ENCODE results near the gene SETD5.

The SETD5 gene

GRCh38 chr3:9397332-9397905 is at the start of gene SETD5:
Gene SETD5 (plus strand): TSS chr3:9397615. CDS start chr3:9428939, 31,324 bp downstream.
- peak; percentile 97 for DNase-seq (ENCODE audit: low read depth)

- peak; percentile 91 for DNase-seq (ENCODE audit: low read depth)
Observed at GRCh38 chr3:9347887-9348286, 49.5 kb upstream of the SETD5 start.

DNA sequence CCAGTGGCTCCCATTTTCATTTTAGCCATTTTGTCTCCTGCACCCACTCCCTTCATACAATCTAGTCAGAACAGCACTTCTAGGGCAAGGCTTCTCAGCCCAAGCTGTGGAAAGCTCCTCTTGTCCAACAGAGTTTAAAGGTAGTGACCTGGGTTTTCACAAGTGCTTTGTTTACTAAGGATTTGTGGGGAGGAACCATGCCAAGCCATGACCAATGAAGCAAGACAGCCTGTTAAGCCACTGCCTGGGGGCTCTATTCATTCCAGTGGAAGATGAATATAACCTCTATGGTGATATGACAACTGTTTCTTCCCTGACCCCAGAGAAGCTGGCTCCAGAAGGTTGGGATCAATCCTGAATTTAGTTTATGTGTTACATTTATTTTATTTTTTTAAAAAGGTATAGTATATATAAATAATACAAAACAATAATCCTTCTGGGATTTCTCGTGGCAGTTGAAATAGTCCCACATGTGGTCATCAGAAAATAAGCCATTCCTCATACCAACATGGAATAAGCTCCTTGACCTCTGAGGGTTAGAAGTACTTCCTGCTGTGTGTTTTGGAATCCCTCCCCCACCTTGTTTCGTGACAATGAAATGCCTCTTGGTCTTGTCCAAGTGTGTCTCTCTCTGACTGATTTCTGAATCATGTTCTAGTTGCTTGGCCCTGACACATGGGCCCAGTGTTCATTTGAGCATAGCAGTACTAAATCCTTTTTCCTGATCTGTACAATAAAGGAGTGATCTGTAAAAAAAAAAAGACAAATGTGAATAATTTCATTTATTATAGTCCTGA is 47.9 kb upstream of the SETD5 start:
- DNase-seq (ENCODE audit: low read depth): peak; percentile 95

DNA sequence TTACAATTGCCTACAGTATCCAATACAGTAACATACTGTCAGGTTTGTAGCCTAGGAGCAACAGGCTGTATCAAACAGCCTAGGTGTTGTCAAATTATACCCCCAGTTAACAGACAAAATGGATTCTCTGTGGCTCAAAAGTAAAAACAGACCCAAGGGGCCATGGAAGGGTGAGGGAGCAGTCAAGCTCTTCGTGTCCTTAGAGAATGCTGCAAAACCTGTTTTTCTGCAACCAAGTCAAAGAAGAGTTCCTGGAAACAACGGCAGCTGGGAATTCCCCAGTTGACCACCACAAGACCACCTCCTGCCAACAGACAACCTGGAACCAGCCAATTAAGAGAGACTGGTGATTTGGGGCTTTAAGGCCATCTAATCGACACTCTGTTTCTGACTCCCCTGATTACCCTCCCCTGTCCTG is 45.7 kb upstream of the SETD5 start:
- no peak for DNase-seq (ENCODE audit: low read depth)

- peak; percentile 76 for DNase-seq (ENCODE audit: low read depth)
Observed at GRCh38 chr3:9352917-9353752, 44.3 kb upstream of the SETD5 start.

GRCh38 chr3:9361691-9362388 is 35.6 kb upstream of the SETD5 start:
- no peak for DNase-seq (ENCODE audit: low read depth)

DNA sequence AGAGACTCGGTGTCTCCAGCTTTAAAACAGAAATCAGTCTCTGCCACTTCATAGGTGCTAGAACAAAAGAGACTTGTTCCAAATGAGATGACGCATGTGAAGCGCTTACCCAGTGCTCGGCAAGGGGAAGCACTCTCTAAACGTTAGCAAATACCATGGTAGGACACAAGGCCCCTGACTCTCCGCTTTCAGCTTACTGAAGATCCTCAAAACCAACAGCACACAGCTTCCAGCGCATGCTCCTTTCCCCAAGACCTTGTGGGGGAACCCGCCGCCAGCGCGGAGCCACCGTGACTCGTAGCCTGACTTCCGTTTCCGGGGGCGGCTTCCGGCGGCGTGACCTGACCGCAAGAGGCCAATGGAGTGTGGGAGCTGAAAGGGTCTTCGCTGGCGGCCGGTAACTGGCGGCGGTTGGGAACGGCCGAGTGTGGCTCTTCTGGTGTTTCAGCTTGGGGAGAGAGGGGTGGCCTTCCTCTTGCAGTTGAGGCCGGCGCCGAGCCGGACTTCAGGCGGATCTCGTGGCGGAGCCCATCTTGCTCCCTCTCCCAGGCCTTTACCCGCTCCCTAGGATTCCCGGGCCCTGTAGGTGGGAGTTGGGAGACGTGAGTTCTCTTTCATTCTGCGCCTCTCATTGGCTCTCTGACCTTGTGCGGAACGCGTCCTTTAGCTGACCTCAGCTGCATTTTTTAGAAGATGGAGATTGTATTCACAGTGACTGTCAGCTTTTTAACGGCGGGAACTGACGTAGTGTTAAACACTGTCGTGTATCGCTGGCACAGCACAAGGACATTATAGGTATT is 34.5 kb upstream of the SETD5 start, which contains the start of gene THUMPD3:
Gene THUMPD3 (plus strand): TSS at position 324 of the 800 bp plus-strand sequence. CDS start 2,015 bp downstream, outside the sequence.
- DNase-seq (ENCODE audit: low read depth): peak; percentile 92

DNA sequence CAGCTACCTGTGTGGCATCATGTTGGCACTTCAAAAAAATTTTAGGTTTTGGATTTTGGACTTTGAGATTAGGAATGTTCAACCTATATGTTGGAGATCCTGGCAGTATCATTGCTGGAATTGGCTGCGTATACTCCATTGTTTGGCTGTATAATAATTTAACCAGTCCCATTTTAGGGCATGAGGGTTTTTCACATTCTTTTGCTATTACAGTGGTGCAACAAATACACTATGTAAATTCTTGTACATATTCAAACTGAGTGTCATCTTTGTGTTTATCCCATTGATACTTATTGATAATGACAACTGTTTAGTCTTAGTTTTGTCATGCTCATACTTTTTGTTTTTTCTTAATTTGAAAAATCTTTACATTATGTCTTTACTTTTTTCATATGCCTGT is 27.9 kb upstream of the SETD5 start:
- no peak for DNase-seq (ENCODE audit: low read depth)

DNA sequence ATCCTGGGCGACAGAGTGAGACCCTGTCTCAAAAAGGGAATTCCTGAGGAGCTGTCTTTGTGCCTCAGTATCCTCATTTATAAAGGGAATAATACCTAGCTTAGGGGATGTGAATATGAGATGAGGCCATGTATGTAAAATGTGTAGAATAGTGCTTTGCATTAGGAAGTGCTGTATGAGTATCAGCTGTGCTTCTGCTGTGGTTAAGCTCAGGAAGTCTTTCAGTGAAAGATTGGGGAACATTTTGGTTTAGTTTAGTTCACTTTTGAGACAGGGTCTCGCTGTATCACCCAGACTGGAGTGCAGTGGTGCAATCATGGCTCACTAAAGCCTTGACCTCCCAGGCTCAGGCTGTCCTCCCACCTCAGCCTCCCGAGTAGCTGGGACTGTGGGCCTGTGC is 23.9 kb upstream of the SETD5 start:
- DNase-seq (ENCODE audit: low read depth): no peak

DNA sequence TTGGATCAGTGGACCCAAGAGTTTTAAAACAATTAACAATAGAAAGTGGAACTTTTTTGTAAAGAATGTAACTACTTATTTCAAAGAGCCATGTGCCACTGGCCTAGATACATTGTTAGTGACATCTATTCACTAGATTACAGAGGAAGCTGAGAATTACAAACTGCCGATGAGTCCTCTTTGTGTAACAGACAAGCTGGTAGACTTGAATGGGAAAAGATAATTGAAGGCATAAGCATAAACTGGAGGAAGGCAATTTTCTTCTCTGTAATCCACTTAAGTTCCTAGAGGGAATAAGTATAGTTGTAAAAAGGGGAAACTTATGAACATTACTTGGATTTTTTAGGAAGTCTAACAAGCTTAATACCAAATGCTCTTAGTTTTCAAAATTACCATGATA is 19.4 kb upstream of the SETD5 start:
- DNase-seq (ENCODE audit: low read depth): no peak

DNA sequence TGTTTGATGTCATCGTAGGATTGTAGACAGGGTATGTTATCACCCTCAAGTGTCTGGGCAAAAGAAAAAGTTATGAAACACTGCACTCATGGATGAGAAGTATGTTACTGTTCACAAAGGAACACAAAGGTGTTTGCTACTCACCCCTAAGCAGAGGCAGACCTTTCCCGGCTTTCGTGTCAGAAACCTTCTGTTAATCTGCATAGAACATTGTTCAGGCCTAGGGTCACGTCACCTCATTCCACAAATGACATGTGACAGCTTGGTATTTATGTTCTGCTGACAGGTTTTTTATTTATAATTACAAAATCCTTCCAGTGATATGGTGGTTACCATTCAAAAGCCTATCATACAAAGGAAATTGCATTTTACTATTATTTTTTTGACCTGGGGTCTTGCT is 18.1 kb upstream of the SETD5 start:
- DNase-seq (ENCODE audit: low read depth): no peak

- DNase-seq (ENCODE audit: low read depth): no peak
Observed at GRCh38 chr3:9380014-9380413, 17.4 kb upstream of the SETD5 start.

- peak; percentile 48 for DNase-seq (ENCODE audit: low read depth)
Observed at GRCh38 chr3:9384141-9384828, 13.1 kb upstream of the SETD5 start.

- no peak for DNase-seq (ENCODE audit: low read depth)
Observed at GRCh38 chr3:9385187-9386077, 12.0 kb upstream of the SETD5 start.

DNA sequence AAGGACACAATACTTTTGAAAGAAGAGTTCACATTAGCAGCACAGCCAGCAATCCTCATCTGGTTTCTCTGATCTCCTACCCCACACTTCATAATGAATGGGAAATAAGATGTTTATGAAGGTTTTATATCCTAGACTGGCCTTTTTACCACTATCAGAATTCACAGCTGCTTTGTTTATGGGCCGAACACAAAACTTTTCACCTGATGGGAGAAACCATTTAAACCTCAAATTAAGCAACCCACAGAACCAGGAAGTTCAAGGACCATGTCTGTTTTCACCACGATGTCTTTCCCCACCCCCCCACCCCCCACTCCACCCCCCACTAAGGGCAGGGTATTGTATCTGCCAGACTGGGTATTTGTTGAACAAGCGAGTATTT is 11.3 kb upstream of the SETD5 start:
- no peak for DNase-seq (ENCODE audit: low read depth)

- no peak for DNase-seq (ENCODE audit: low read depth)
Observed at GRCh38 chr3:9386501-9387321, 10.7 kb upstream of the SETD5 start.

DNA sequence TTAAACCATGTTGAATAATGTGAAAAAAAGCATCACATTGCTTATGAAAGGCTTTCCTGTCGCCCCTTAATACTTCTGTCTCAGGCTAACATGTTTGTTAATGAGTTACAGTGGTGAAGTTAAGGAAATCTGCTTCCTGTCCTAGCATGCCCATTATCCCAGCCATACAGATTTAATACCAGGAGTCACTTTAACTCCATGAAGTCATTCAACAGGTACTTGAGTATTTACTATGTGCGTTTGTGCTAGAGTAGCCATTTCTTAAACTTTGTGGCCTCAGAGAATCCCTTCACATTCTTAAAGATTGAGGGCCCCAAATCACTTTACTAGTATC is 10.1 kb upstream of the SETD5 start:
- DNase-seq (ENCODE audit: low read depth): no peak

DNA sequence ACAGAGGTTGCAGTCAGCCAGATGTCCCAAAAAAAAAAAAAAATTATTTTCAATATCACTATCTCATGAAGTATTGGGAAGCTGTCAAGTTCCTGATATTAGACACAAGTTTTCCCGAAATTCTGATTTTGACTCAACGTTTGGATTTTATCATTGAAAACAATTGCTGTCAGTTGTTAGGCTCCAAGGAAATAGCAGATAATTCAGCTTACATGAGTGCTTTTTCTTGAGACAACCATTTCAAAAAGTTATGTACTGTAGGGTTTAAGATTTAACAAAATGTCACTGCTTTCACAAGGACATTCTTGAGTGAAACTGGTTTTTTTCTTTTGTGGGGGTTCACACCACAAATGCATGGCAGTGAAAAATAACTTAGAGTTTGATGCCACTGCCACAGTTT is 9.3 kb upstream of the SETD5 start:
- DNase-seq (ENCODE audit: low read depth): no peak
